Tibial nerve (tissue), 4 donors: Measurements from ENCODE around the gene FAM47B. TPM values are rescaled to one million over a fixed set of nuclear protein-coding genes. Genes with fewer than 3 reads are reported as not detected.

Experiments
- DNase-seq, 2 donors: peaks; one replicate each; pipeline ENCODE4 v3.0.0-alpha.2; 2019; ENCODE audit warnings: low spot score in 2 of 2
- H3K27ac ChIP-seq, 4 donors: fragments of 200-600 bp; sonication (generic) in 3 of 4; one replicate each; pipeline ENCODE4 v1.5.1; 2017 to 2019; ENCODE audit warnings: mild to moderate bottlenecking in 1 of 4
- H3K27me3 ChIP-seq, 2 donors: fragments of 200-600 bp; sonication (generic) in 1 of 2; one replicate each; pipeline versions ENCODE4 v1.5.1 to v1.6.0; 2017 to 2019
- H3K36me3 ChIP-seq, 3 donors: fragments of 200-600 bp; sonication (generic); one replicate each; pipeline ENCODE4 v1.5.1; 2018 to 2019
- H3K4me1 ChIP-seq, 4 donors: fragments of 200-600 bp; sonication (generic) in 3 of 4; one replicate each; pipeline ENCODE4 v1.5.1; 2017 to 2019
- H3K4me3 ChIP-seq, 4 donors: fragments of 200-600 bp; sonication (generic) in 3 of 4; one replicate each; pipeline ENCODE4 v1.5.1; 2017 to 2019; ENCODE audit warnings: mild to moderate bottlenecking in 1 of 4, moderate library complexity in 1 of 4
- H3K9me3 ChIP-seq, 4 donors: fragments of 200-600 bp; sonication (generic) in 3 of 4; one replicate each; pipeline ENCODE4 v1.5.1; 2017 to 2019
- CTCF ChIP-seq, 5 experiments: fragments of 200-600 bp in 3 of 5; fragments of 450-650 bp in 2 of 5; sonication (generic) in 3 of 5; IDR thresholded peaks; one replicate each; pipeline ENCODE4 v1.5.1; 2016 to 2019; ENCODE audit warnings: antibody characterized with exemption in 5 of 5, mild to moderate bottlenecking in 3 of 5, moderate library complexity in 2 of 5
- EP300 ChIP-seq, 2 donors: sonication (generic); formaldehyde crosslinking; IDR thresholded peaks; one replicate each; pipeline ENCODE4 v1.6.1; 2017; ENCODE audit warnings: antibody characterized with exemption in 2 of 2, mild to moderate bottlenecking in 1 of 2
- POLR2A ChIP-seq, 2 donors: fragments of 450-650 bp; IDR thresholded peaks; one replicate each; pipeline ENCODE4 v1.6.1; 2017; ENCODE audit warnings: antibody characterized with exemption in 2 of 2, mild to moderate bottlenecking in 2 of 2, moderate library complexity in 2 of 2
- WGBS, 2 donors: methylation state at CpG; one replicate each; pipeline ENCODE4 v1.1.5; 2018; 5-methylcytosine and 5-hydroxymethylcytosine counted together
- total RNA-seq, 4 donors: library from RNA; depleted of rRNA; stranded (reverse); fragments of >200 nt; gene quantifications; one replicate each; pipeline ENCODE4 v1.1.0, GENCODE V29; 2016

The FAM47B gene
- total RNA-seq, 4 donors from 2014 or later = not detected

- Histone ChIP-seq H3K27ac (no peak overlapping the region), H3K4me3 (no peak overlapping the region), H3K4me1 (no peaks in the 10 kb centered on the region), H3K9me3 (peaks cover 0 to 4% (median 0%) of the 10 kb centered on the region in 4 donors), H3K27me3 (no peaks in the 10 kb centered on the region), H3K36me3 (no peaks in the 10 kb centered on the region)
- no peak for DNase-seq
- WGBS, 2 donors = 92 to 96% methylated on average over 9 to 24 of the region's 24 CpGs
- TF ChIP-seq EP300 (IDR thresholded peaks at IDR 0.05) (no peak), CTCF (IDR thresholded peaks at IDR 0.05) (no peak), POLR2A (IDR thresholded peaks at IDR 0.05) (no peak)
Observed at GRCh38 chrX:34943235-34943634, 639 bp downstream of the FAM47B start.

GRCh38 chrX:34956916-34957315 lies 14.3 kb downstream of the FAM47B start:
- H3K9me3 ChIP-seq = no peaks in the 10 kb centered on the region
- H3K27me3 ChIP-seq = no peaks in the 10 kb centered on the region
- TF ChIP-seq CTCF (IDR thresholded peaks at IDR 0.05) (no peak), POLR2A (IDR thresholded peaks at IDR 0.05) (no peak), EP300 (IDR thresholded peaks at IDR 0.05) (no peak)
- no peak for DNase-seq
- H3K36me3 ChIP-seq = no peaks in the 10 kb centered on the region
- H3K4me1 ChIP-seq = no peaks in the 10 kb centered on the region
- no peak overlapping the region for H3K4me3 ChIP-seq
- H3K27ac ChIP-seq = no peak overlapping the region

- no peak for TF ChIP-seq EP300 (IDR thresholded peaks at IDR 0.05)
- TF ChIP-seq CTCF (IDR thresholded peaks at IDR 0.05) = no peak
- TF ChIP-seq POLR2A (IDR thresholded peaks at IDR 0.05) = no peak
- Histone ChIP-seq H3K27ac (no peak overlapping the region), H3K4me3 (no peak overlapping the region), H3K9me3 (no peaks in the 10 kb centered on the region), H3K4me1 (no peaks in the 10 kb centered on the region), H3K36me3 (no peaks in the 10 kb centered on the region), H3K27me3 (no peaks in the 10 kb centered on the region)
- no peak for DNase-seq
Observed at GRCh38 chrX:34961662-34962061, 19.1 kb downstream of the FAM47B start.

- no peak for DNase-seq
- WGBS, 2 donors = 43 to 48% methylated on average over 3 of the region's 3 CpGs
- Histone ChIP-seq H3K36me3 (no peaks in the 10 kb centered on the region), H3K4me3 (no peak overlapping the region), H3K27me3 (peaks cover 0 to 12% of the 10 kb centered on the region in 2 donors), H3K4me1 (no peaks in the 10 kb centered on the region), H3K27ac (no peak overlapping the region), H3K9me3 (no peaks in the 10 kb centered on the region)
- TF ChIP-seq POLR2A (IDR thresholded peaks at IDR 0.05) = no peak
- TF ChIP-seq EP300 (IDR thresholded peaks at IDR 0.05) = no peak
- no peak for TF ChIP-seq CTCF (IDR thresholded peaks at IDR 0.05)
Observed at GRCh38 chrX:34972206-34972605, 29.6 kb downstream of the FAM47B start.

GRCh38 chrX:34978171-34978570 lies 35.6 kb downstream of the FAM47B start:
- TF ChIP-seq CTCF (IDR thresholded peaks at IDR 0.05) (no peak), POLR2A (IDR thresholded peaks at IDR 0.05) (no peak), EP300 (IDR thresholded peaks at IDR 0.05) (no peak)
- Histone ChIP-seq H3K27ac (no peak overlapping the region), H3K9me3 (peaks cover 0 to 4% (median 0%) of the 10 kb centered on the region in 4 donors), H3K4me3 (no peak overlapping the region), H3K36me3 (no peaks in the 10 kb centered on the region), H3K4me1 (no peaks in the 10 kb centered on the region), H3K27me3 (peaks cover 0 to 5% of the 10 kb centered on the region in 2 donors)
- DNase-seq = no peak
- WGBS, 2 donors = 83 to 93% methylated on average over 1 to 3 of the region's 3 CpGs
